H1 (cell line): ENCODE measurements around the gene EFHB.

Experiments
- BCL11A ChIP-seq, 2 experiments: IDR thresholded peaks; one replicate each; pipeline ENCODE4 v1.6.1; 2011; ENCODE audit warnings: low read depth in 2 of 2, low read length in 2 of 2, mild to moderate bottlenecking in 2 of 2
- EZH2 ChIP-seq: fragments of 200-600 bp; sonication (generic); IDR thresholded peaks from 2 replicates; pipeline ENCODE4 v1.7.1; 2012; ENCODE audit warnings: low read depth, mild to moderate bottlenecking, moderate library complexity, low read length, inconsistent platforms; ENCODE audit not compliant: severe bottlenecking
- FOSL1 ChIP-seq: IDR thresholded peaks from 2 replicates; pipeline ENCODE4 v1.6.1; 2011; ENCODE audit warnings: mild to moderate bottlenecking, low read depth, low read length, moderate library complexity; ENCODE audit not compliant: insufficient read depth
- MAFK ChIP-seq: IDR thresholded peaks from 2 replicates; pipeline ENCODE4 v1.6.1; 2012; ENCODE audit warnings: low read depth, mild to moderate bottlenecking, improper control_type of control experiment, low read length
- MAX ChIP-seq: IDR thresholded peaks from 2 replicates; pipeline ENCODE4 v1.6.1; 2012; ENCODE audit warnings: inconsistent platforms
- POLR2A ChIP-seq, 2 experiments: IDR thresholded peaks; 1 replicate in 1 of 2; 2 replicates in 1 of 2; pipeline ENCODE4 v1.6.1; 2011; ENCODE audit warnings: low read depth in 2 of 2, low read length in 2 of 2, mild to moderate bottlenecking in 2 of 2; ENCODE audit errors: control extremely low read depth in 1 of 2
- SIX5 ChIP-seq: IDR thresholded peaks from 2 replicates; pipeline ENCODE4 v1.6.1; 2011; ENCODE audit warnings: mild to moderate bottlenecking, low read depth, low read length
- SP1 ChIP-seq: IDR thresholded peaks from 2 replicates; pipeline ENCODE4 v1.6.1; 2011; ENCODE audit warnings: low read depth, low read length
- TAF1 ChIP-seq: IDR thresholded peaks from 2 replicates; pipeline ENCODE4 v1.6.1; 2011; ENCODE audit warnings: mild to moderate bottlenecking, low read depth, low read length
- TF ChIP-seq, protein P1 (sequence below), 3 experiments: IDR thresholded peaks; 1 replicate in 2 of 3; 2 replicates in 1 of 3; pipeline versions ENCODE4 v1.5.1 to v1.6.1; 2011; ENCODE audit warnings: low read length in 3 of 3, mild to moderate bottlenecking in 3 of 3, inconsistent platforms in 2 of 3, low read depth in 1 of 3, moderate library complexity in 1 of 3; ENCODE audit not compliant: insufficient read depth in 1 of 3; ENCODE audit errors: control extremely low read depth in 1 of 3

DNA sequence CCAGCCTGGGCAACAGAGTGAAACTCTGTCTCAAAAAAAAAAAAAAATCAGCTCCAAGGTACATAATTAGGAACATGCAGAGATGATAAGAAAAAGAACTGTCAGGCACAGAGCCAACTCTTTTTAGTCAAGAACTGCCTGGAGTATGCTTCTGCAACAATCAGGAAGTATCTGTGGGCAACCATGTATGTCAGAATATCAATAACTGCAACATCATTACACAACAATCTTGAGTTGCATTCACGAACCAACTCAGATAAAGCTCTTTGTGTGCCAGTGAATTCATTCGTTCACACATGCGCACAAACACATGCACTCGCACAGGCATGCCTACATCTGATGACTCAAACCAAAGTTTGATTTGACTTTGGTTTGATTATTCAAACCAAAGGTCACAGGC lies 32.1 kb downstream of the EFHB start:
- no peak for TF ChIP-seq EZH2
- no peak for TF ChIP-seq SP1
- no peak for TF ChIP-seq MAX
- TF ChIP-seq, protein P1, sequence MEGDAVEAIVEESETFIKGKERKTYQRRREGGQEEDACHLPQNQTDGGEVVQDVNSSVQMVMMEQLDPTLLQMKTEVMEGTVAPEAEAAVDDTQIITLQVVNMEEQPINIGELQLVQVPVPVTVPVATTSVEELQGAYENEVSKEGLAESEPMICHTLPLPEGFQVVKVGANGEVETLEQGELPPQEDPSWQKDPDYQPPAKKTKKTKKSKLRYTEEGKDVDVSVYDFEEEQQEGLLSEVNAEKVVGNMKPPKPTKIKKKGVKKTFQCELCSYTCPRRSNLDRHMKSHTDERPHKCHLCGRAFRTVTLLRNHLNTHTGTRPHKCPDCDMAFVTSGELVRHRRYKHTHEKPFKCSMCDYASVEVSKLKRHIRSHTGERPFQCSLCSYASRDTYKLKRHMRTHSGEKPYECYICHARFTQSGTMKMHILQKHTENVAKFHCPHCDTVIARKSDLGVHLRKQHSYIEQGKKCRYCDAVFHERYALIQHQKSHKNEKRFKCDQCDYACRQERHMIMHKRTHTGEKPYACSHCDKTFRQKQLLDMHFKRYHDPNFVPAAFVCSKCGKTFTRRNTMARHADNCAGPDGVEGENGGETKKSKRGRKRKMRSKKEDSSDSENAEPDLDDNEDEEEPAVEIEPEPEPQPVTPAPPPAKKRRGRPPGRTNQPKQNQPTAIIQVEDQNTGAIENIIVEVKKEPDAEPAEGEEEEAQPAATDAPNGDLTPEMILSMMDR (IDR thresholded peaks at IDR 0.05; ENCODE audit: control extremely low read depth in 1 of 3, insufficient read depth in 1 of 3, low read depth in 1 of 3, low read length in 3 of 3): no peak
- TF ChIP-seq TAF1: no peak
- TF ChIP-seq SIX5: no peak
- no peak for TF ChIP-seq POLR2A (IDR thresholded peaks at IDR 0.05; ENCODE audit: control extremely low read depth in 1 of 2, low read depth in 2 of 2, low read length in 2 of 2)
- TF ChIP-seq MAFK: no peak
- no peak for TF ChIP-seq BCL11A (IDR thresholded peaks at IDR 0.05; ENCODE audit: low read depth in 2 of 2, low read length in 2 of 2)
- no peak for TF ChIP-seq FOSL1
